Natural killer cell (primary cell): ENCODE measurements around the gene SHISA6. TPM values are rescaled to one million over a fixed set of nuclear protein-coding genes. Genes with fewer than 3 reads are reported as not detected.

ENCODE experiments used
- ATAC-seq, 3 donors: fragments of 150-1000 bp in 2 of 3; fragments of 200-7000 bp in 1 of 3; cut with Tn5 transposase; 1 replicate in 1 of 3; 2 replicates in 2 of 3; pipeline ENCODE4 v1.10.0; 2021; ENCODE audit warnings: mild to moderate bottlenecking in 2 of 3, moderate library complexity in 2 of 3
- DNase-seq, 2 donors: peaks; one replicate each; pipeline versions ENCODE4 v3.0.0 to v3.0.0-alpha.2; 2013 to 2021; ENCODE audit warnings: mixed read lengths in 1 of 2
- H3K27ac ChIP-seq: one replicate; pipeline ENCODE4 v1.5.1; 2013; ENCODE audit warnings: mild to moderate bottlenecking, low read length
- H3K27me3 ChIP-seq: one replicate; pipeline ENCODE4 v1.6.1; 2013; ENCODE audit warnings: low read length; ENCODE audit not compliant: control insufficient read depth, insufficient read depth
- H3K36me3 ChIP-seq: one replicate; pipeline ENCODE4 v1.6.1; 2013; ENCODE audit warnings: low read length; ENCODE audit not compliant: control insufficient read depth, insufficient read depth
- H3K4me1 ChIP-seq: one replicate; pipeline ENCODE4 v1.6.1; 2013; ENCODE audit warnings: low read length; ENCODE audit not compliant: control insufficient read depth, insufficient read depth
- H3K4me3 ChIP-seq: one replicate; pipeline ENCODE4 v1.5.1; 2013; ENCODE audit warnings: low read length
- H3K9me3 ChIP-seq: one replicate; pipeline ENCODE4 v1.6.1; 2013; ENCODE audit warnings: low read length; ENCODE audit not compliant: control insufficient read depth, insufficient read depth
- H3K27ac Mint-ChIP-seq, 2 donors: one replicate each; pipeline ENCODE4 v1.8.0; 2022; ENCODE audit warnings: mild to moderate bottlenecking in 2 of 2, mixed read lengths in 2 of 2, moderate library complexity in 1 of 2
- H3K27me3 Mint-ChIP-seq, 2 donors: one replicate each; pipeline ENCODE4 v1.8.0; 2022; ENCODE audit warnings: low read depth in 2 of 2, mixed read lengths in 2 of 2
- H3K36me3 Mint-ChIP-seq: one replicate; pipeline ENCODE4 v1.8.0; 2022; ENCODE audit warnings: mixed read lengths
- H3K4me1 Mint-ChIP-seq, 2 donors: one replicate each; pipeline ENCODE4 v1.8.0; 2022; ENCODE audit warnings: mixed read lengths in 2 of 2
- H3K4me3 Mint-ChIP-seq: one replicate; pipeline ENCODE4 v1.8.0; 2022; ENCODE audit warnings: mild to moderate bottlenecking, moderate library complexity, mixed read lengths
- H3K9me3 Mint-ChIP-seq, 2 donors: one replicate each; pipeline ENCODE4 v1.8.0; 2022; ENCODE audit warnings: mixed read lengths in 2 of 2
- WGBS: methylation state at CpG from one replicate; pipeline ENCODE4 v1.1.7; 2013; ENCODE audit warnings: missing lambda C conversion rate; ENCODE audit not compliant: insufficient coverage; 5-methylcytosine and 5-hydroxymethylcytosine counted together
- intact Hi-C: fragments of 100-400 bp; cut with micrococcal nuclease; formaldehyde crosslinking; loops from one replicate; pipeline ENCODE4 v1.14.2; 2022
- total RNA-seq, 4 donors: library from RNA; stranded (reverse); fragments of 120-200 nt in 1 of 4; gene quantifications; one replicate each; pipeline versions ENCODE4 v1.2.3 to v1.2.4, GENCODE V29; 2013 to 2022
- TF ChIP-seq, protein P1 (sequence below): fragments of 200-600 bp; IDR thresholded peaks from one replicate; pipeline ENCODE4 v1.8.0; 2022; ENCODE audit warnings: antibody characterized with exemption

SHISA6 gene
- total RNA-seq, 3 donors from 2014 or later (not counting 1 experiment from before 2014, with no cell fraction given) = not detected

DNA sequence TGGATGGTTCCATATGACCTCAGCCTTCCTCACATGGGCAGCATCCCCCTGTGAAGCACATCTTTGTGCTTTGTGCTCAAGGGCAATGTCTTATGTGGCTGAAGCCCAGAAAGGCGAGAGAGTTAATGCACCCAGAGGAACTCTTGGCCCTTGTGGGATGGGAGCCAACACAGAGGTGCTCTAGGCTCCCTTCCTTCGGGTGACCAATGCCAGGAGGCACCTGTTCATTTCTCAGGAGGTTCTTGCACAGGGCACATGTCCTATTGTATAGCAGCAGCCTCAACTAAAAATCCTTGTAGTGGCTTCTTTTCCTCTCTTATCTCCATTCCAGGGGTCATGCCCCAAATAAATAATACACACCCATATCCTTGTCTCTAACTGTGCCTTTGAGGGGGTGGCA is 273.6 kb downstream of the SHISA6 start:
- H3K9me3 Mint-ChIP-seq = peaks cover 2 to 9% of the 10 kb centered on the region in 2 donors
- ATAC-seq = no peak
- no peaks in the 10 kb centered on the region for H3K9me3 ChIP-seq
- H3K27me3 ChIP-seq = no peaks in the 10 kb centered on the region
- H3K36me3 ChIP-seq = no peaks in the 10 kb centered on the region
- no peak overlapping the region for H3K4me3 Mint-ChIP-seq
- H3K4me1 ChIP-seq = no peaks in the 10 kb centered on the region
- no peaks in the 10 kb centered on the region for H3K27me3 Mint-ChIP-seq
- H3K27ac ChIP-seq = no peak overlapping the region
- no peak overlapping the region for H3K27ac Mint-ChIP-seq
- 67% methylated on average over 2 of the region's 2 CpGs for WGBS
- no peaks in the 10 kb centered on the region for H3K36me3 Mint-ChIP-seq
- TF ChIP-seq, protein P1, sequence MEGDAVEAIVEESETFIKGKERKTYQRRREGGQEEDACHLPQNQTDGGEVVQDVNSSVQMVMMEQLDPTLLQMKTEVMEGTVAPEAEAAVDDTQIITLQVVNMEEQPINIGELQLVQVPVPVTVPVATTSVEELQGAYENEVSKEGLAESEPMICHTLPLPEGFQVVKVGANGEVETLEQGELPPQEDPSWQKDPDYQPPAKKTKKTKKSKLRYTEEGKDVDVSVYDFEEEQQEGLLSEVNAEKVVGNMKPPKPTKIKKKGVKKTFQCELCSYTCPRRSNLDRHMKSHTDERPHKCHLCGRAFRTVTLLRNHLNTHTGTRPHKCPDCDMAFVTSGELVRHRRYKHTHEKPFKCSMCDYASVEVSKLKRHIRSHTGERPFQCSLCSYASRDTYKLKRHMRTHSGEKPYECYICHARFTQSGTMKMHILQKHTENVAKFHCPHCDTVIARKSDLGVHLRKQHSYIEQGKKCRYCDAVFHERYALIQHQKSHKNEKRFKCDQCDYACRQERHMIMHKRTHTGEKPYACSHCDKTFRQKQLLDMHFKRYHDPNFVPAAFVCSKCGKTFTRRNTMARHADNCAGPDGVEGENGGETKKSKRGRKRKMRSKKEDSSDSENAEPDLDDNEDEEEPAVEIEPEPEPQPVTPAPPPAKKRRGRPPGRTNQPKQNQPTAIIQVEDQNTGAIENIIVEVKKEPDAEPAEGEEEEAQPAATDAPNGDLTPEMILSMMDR = no peak
- no peak overlapping the region for H3K4me3 ChIP-seq
- intact Hi-C loops = no loop called here
- DNase-seq = no peak
- no peaks in the 10 kb centered on the region for H3K4me1 Mint-ChIP-seq

DNA sequence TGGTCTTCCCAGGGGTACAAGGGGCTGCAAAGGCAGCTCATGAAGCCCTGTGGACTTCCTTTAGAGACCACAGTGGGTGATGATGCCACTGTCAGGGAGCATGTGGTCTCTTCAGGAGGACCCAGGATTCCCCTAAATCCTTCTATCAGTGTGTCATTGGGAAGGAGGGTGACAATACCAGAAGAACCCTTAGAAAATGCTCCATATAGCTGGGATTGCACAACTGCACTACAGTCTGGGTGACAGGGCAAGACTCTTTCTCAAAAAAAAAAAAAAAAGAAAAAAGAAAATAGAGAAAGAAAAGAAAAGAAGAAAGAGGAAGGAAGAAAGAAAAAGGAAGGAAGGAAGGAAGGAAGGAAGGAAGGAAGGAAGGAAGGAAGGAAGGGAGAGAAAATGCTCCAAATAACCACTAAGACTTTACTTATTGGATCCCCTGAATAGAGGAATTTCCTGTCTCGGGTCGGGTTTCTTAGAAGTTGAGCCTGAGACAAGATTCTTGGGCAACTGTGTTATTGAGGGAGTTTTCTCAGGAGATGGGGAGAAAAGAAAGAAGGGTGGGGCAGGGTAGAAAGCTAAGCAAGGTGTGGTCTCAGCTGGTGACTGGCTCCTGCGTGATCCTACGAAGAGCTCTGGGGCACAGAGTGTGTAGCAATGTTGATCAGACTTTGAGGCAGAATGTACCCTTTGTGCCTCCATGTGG is 274.1 kb downstream of the SHISA6 start:
- H3K27me3 Mint-ChIP-seq = no peaks in the 10 kb centered on the region
- DNase-seq = no peak
- peaks cover 2 to 9% of the 10 kb centered on the region in 2 donors for H3K9me3 Mint-ChIP-seq
- no peak overlapping the region for H3K4me3 ChIP-seq
- ATAC-seq = no peak
- H3K9me3 ChIP-seq = no peaks in the 10 kb centered on the region
- H3K4me1 ChIP-seq = no peaks in the 10 kb centered on the region
- no peaks in the 10 kb centered on the region for H3K36me3 ChIP-seq
- intact Hi-C loops = no loop called here
- TF ChIP-seq, protein P1 = no peak
- H3K4me3 Mint-ChIP-seq = no peak overlapping the region
- H3K36me3 Mint-ChIP-seq = no peaks in the 10 kb centered on the region
- no peak overlapping the region for H3K27ac ChIP-seq
- 77% methylated on average over 4 of the region's 4 CpGs for WGBS
- H3K4me1 Mint-ChIP-seq = no peaks in the 10 kb centered on the region
- no peak overlapping the region for H3K27ac Mint-ChIP-seq
- no peaks in the 10 kb centered on the region for H3K27me3 ChIP-seq

DNA sequence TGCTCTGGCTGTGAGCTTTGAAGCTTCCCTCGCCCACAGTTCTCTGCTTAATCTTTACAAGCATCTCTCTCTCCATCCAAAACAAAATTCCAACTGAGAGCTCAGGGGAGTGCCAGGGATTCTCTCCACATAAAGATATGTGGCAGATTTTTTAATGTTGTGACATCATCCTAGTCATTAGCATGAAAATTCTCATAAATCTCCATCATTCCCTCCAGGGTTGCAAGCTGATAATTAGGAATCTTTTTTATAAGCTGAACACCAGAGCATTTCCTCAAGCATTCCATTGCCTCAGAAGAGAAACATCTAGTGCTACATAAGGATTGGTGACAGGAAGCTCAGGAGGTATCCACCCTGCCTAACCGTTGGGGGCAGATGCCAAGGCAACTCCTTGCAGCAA is 274.9 kb downstream of the SHISA6 start:
- Mint-ChIP-seq H3K4me3 (no peak overlapping the region), H3K4me1 (no peaks in the 10 kb centered on the region), H3K27me3 (no peaks in the 10 kb centered on the region), H3K9me3 (peaks cover 2 to 9% of the 10 kb centered on the region in 2 donors), H3K36me3 (no peaks in the 10 kb centered on the region), H3K27ac (no peak overlapping the region)
- DNase-seq (no peak), ATAC-seq (no peak)
- H3K27ac ChIP-seq = no peak overlapping the region
- no peaks in the 10 kb centered on the region for H3K27me3 ChIP-seq
- no peaks in the 10 kb centered on the region for H3K9me3 ChIP-seq
- intact Hi-C loops = no loop called here
- H3K4me3 ChIP-seq = no peak overlapping the region
- no peaks in the 10 kb centered on the region for H3K4me1 ChIP-seq
- 71% methylated on average over 2 of the region's 2 CpGs for WGBS
- TF ChIP-seq, protein P1 = no peak
- H3K36me3 ChIP-seq = no peaks in the 10 kb centered on the region

DNA sequence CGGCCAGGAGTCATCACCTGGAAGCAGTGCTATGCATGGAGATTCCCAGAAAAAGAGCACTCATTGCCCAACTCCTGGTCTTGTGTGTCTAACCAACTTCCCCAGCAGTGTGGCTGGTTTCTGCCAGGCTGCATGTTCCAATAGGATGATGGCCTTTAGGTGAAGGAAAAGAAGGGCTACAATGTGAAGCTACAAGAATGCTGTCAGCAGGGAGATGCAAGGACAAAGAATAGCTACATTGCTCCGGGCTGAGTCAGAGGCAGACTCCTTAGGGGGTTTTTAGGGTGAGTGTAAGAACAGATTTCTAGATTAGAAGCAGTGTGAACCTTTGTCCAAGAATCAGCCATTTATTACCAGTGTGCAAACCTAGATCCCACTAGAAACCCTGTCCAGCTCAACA is 294.2 kb downstream of the SHISA6 start:
- H3K27ac Mint-ChIP-seq = no peak overlapping the region
- H3K9me3 Mint-ChIP-seq = peaks cover 14 to 19% of the 10 kb centered on the region in 2 donors
- no peaks in the 10 kb centered on the region for H3K4me1 ChIP-seq
- DNase-seq (no peak), ATAC-seq (no peak)
- H3K36me3 Mint-ChIP-seq = no peaks in the 10 kb centered on the region
- TF ChIP-seq, protein P1 = no peak
- H3K9me3 ChIP-seq = peaks cover 5% of the 10 kb centered on the region
- intact Hi-C loops = no loop called here
- H3K27me3 Mint-ChIP-seq = no peaks in the 10 kb centered on the region
- H3K4me3 ChIP-seq = no peak overlapping the region
- H3K4me1 Mint-ChIP-seq = no peaks in the 10 kb centered on the region
- no peak overlapping the region for H3K27ac ChIP-seq
- H3K27me3 ChIP-seq = no peaks in the 10 kb centered on the region
- no peaks in the 10 kb centered on the region for H3K36me3 ChIP-seq
- H3K4me3 Mint-ChIP-seq = no peak overlapping the region
- 72% methylated on average over 2 of the region's 2 CpGs for WGBS
